ENCODE results near the gene ABR. TPM values are rescaled to one million over a fixed set of nuclear protein-coding genes. Genes with fewer than 3 reads are reported as not detected.
"Not testable (repeated sequence)": the region's sequence is repeated elsewhere in the genome, so short reads cannot be mapped to it uniquely, and the experiment has no call there.

ABR gene
- polyA plus RNA-seq, 1 experiment = 65.4 TPM

- CTCF ChIA-PET = interaction anchor here (1.2 to 1.3 kb wide), 2 partner anchors 12 to 15 kb away, joined by 3 to 4 read pairs; no protein-coding TSS in a partner anchor
- DNase-seq (ENCODE audit: low read depth) = no peak
- POLR2A ChIA-PET = no interaction called here
- H3K36me3 ChIP-seq (ENCODE audit: control insufficient read depth, insufficient read depth, low read length) = peaks cover 14% of the 10 kb centered on the region
- no peaks in the 10 kb centered on the region for H3K27me3 ChIP-seq (ENCODE audit: control insufficient read depth, insufficient read depth, low read length)
- no peak for TF ChIP-seq CTCF (IDR thresholded peaks at IDR 0.05; ENCODE audit: insufficient read depth, low read depth, low read length)
- H3K4me3 ChIP-seq (ENCODE audit: low read depth, low read length) = no peak overlapping the region
Measured at GRCh38 chr17:1071103-1071825, 108.5 kb downstream of the ABR start.

- DNase-seq (ENCODE audit: low read depth) = no peak
- Histone ChIP-seq H3K27me3 (ENCODE audit: control insufficient read depth, insufficient read depth, low read length) (no peaks in the 10 kb centered on the region), H3K36me3 (ENCODE audit: control insufficient read depth, insufficient read depth, low read length) (peaks cover 16% of the 10 kb centered on the region), H3K4me3 (ENCODE audit: low read depth, low read length) (no peak overlapping the region)
- POLR2A ChIA-PET = no interaction called here
- TF ChIP-seq CTCF (IDR thresholded peaks at IDR 0.05; ENCODE audit: insufficient read depth, low read depth, low read length) = no peak
- CTCF ChIA-PET = no interaction called here
Measured at GRCh38 chr17:1070411-1070810, 109.4 kb downstream of the ABR start.

DNA sequence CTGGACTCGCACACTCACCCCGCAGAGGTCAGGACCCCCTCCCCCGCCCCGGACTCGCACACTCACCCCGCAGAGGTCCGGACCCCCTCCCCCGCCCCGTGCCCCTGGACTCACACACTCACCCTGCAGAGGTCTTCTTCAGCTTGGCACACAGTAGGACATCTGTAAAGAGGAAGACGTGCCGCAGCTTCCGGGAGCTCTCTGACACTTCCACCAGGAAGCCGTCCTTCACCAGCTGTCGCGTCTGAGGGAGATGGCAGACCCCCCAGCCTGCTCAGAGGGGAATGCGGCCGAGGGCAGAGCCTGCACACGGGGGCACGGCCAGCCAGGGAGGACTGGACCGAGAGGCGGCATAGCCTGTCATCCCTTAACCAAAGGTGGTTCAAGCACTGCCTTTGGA is 109.9 kb downstream of the ABR start:
- no peak for TF ChIP-seq CTCF (IDR thresholded peaks at IDR 0.05; ENCODE audit: insufficient read depth, low read depth, low read length)
- ChIA-PET CTCF (no interaction called here), POLR2A (no interaction called here)
- H3K27me3 ChIP-seq (ENCODE audit: control insufficient read depth, insufficient read depth, low read length) = no peaks in the 10 kb centered on the region
- no peak for DNase-seq (ENCODE audit: low read depth)
- H3K4me3 ChIP-seq (ENCODE audit: low read depth, low read length) = no peak overlapping the region
- H3K36me3 ChIP-seq (ENCODE audit: control insufficient read depth, insufficient read depth, low read length) = peaks cover 16% of the 10 kb centered on the region

- no peak for DNase-seq (ENCODE audit: low read depth)
- POLR2A ChIA-PET = no interaction called here
- CTCF ChIA-PET = no interaction called here
- no peak for TF ChIP-seq CTCF (IDR thresholded peaks at IDR 0.05; ENCODE audit: insufficient read depth, low read depth, low read length)
- H3K27me3 ChIP-seq (ENCODE audit: control insufficient read depth, insufficient read depth, low read length) = no peaks in the 10 kb centered on the region
- H3K36me3 ChIP-seq (ENCODE audit: control insufficient read depth, insufficient read depth, low read length) = peaks cover 18% of the 10 kb centered on the region
- H3K4me3 ChIP-seq (ENCODE audit: low read depth, low read length) = no peak overlapping the region
Measured at GRCh38 chr17:1068356-1068755, 111.4 kb downstream of the ABR start.

DNA sequence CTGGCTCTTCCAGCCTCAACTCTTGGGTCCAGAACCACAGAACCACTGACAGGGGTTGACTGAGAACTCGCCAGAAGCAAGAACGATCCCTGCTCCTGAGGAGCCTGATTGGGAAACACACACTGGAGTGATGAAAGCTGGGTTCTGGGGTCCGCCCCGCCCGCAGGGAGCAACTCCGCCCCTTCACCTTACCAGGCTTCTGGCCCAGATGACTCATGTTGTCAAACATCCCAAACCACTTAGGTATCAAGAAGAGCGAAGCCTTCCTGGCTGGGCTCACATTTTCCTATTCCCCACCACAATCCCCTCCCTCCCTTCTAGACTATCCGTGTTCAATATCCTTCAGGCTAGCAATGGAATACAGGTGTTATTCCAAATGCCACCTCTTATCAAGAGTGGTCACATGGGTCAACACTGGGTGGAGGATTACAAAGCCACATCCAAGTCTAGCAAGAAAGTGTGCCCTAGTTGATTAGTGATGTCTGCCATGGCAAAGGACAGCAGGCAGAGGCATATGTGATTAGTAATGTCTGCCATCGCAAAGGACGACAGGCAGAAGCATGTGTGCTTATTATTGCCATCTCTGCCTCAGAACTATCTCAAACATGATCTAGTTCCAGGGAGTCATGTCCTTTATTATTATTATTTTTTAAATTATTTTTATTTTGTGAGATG is 112.4 kb downstream of the ABR start:
- Histone ChIP-seq H3K4me3 (ENCODE audit: low read depth, low read length) (no peak overlapping the region), H3K36me3 (ENCODE audit: control insufficient read depth, insufficient read depth, low read length) (peaks cover 19% of the 10 kb centered on the region), H3K27me3 (ENCODE audit: control insufficient read depth, insufficient read depth, low read length) (no peaks in the 10 kb centered on the region)
- no peak for TF ChIP-seq CTCF (IDR thresholded peaks at IDR 0.05; ENCODE audit: insufficient read depth, low read depth, low read length)
- ChIA-PET CTCF (no interaction called here), POLR2A (no interaction called here)
- no peak for DNase-seq (ENCODE audit: low read depth)

DNA sequence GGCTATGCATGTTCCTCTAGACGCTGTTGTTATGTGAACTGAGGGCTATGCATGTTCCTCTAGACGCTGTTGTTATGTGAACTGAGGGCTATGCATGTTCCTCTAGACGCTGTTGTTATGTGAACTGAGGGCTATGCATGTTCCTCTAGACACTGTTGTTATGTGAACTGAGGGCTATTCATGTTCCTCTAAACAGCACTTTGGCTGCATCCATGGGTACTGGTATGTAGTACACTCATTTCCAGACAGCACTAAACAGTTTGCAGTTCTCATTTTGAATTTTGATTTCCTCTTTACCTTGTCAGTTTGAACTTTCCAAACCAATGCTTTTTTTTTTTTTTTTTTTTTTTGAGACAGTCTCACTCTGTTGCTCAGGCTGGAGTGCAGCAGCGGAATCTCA is 114.4 kb downstream of the ABR start:
- POLR2A ChIA-PET; H3K27me3 ChIP-seq (ENCODE audit: control insufficient read depth, insufficient read depth, low read length); CTCF ChIA-PET; H3K4me3 ChIP-seq (ENCODE audit: low read depth, low read length); DNase-seq (ENCODE audit: low read depth): not testable (repeated sequence)
- H3K36me3 ChIP-seq (ENCODE audit: control insufficient read depth, insufficient read depth, low read length) = peaks cover 19% of the 10 kb centered on the region

Data from BJ (cell line).